HG02870 (cell line): Measurements from ENCODE around the gene RAI1.

Experiments
- ATAC-seq: cut with Tn5 transposase; IDR thresholded peaks from one replicate; pipeline ENCODE4 v1.9.1; 2021; ENCODE audit warnings: mild to moderate bottlenecking, moderate library complexity; ENCODE audit not compliant: unreplicated experiment

Gene RAI1

GRCh38 chr17:17811381-17812210 lies 130.3 kb downstream of the RAI1 start:
- ATAC-seq: no peak

- no peak for ATAC-seq
Measured at GRCh38 chr17:17812211-17813054, 131.2 kb downstream of the RAI1 start.

- ATAC-seq: no peak
Measured at GRCh38 chr17:17813055-17813724, 131.9 kb downstream of the RAI1 start.

GRCh38 chr17:17813725-17814095 lies 132.5 kb downstream of the RAI1 start:
- ATAC-seq: no peak

GRCh38 chr17:17814162-17815061 lies 133.2 kb downstream of the RAI1 start:
- ATAC-seq: no peak

GRCh38 chr17:17815062-17815406 lies 133.8 kb downstream of the RAI1 start:
- no peak for ATAC-seq

GRCh38 chr17:17815436-17816200 lies 134.4 kb downstream of the RAI1 start:
- ATAC-seq: no peak

GRCh38 chr17:17816240-17816814 lies 135.1 kb downstream of the RAI1 start:
- ATAC-seq: no peak

- ATAC-seq: no peak
Measured at GRCh38 chr17:17816831-17817551, 135.7 kb downstream of the RAI1 start.

GRCh38 chr17:17817552-17817947 lies 136.3 kb downstream of the RAI1 start:
- ATAC-seq: no peak

- ATAC-seq: no peak
Measured at GRCh38 chr17:17818088-17818526, 136.8 kb downstream of the RAI1 start.

- no peak for ATAC-seq
Measured at GRCh38 chr17:17819111-17819510, 137.9 kb downstream of the RAI1 start.

GRCh38 chr17:17819561-17819995 lies 138.3 kb downstream of the RAI1 start:
- no peak for ATAC-seq

GRCh38 chr17:17820046-17820445 lies 138.8 kb downstream of the RAI1 start:
- ATAC-seq: no peak

- ATAC-seq: no peak
Measured at GRCh38 chr17:17820463-17821158, 139.4 kb downstream of the RAI1 start.

GRCh38 chr17:17822189-17822588 lies 140.9 kb downstream of the RAI1 start:
- no peak for ATAC-seq

GRCh38 chr17:17822616-17823015 lies 141.4 kb downstream of the RAI1 start:
- ATAC-seq: no peak
